Immature natural killer cell (primary cell): Measurements from ENCODE around the gene SCAMP2. TPM values are rescaled to one million over a fixed set of nuclear protein-coding genes. Genes with fewer than 3 reads are reported as not detected.

ENCODE experiments used
- DNase-seq, 3 donors: peaks; one replicate each; pipeline ENCODE4 v3.0.0; 2022; ENCODE audit warnings: mixed read lengths in 1 of 3
- H3K27ac Mint-ChIP-seq, 6 donors: one replicate each; pipeline ENCODE4 v1.8.0; 2020; ENCODE audit warnings: mixed read lengths in 6 of 6, mild to moderate bottlenecking in 5 of 6, inconsistent platforms in 4 of 6, moderate library complexity in 3 of 6
- H3K27me3 Mint-ChIP-seq, 3 donors: one replicate each; pipeline ENCODE4 v1.8.0; 2020 to 2021; ENCODE audit warnings: low read depth in 3 of 3, mild to moderate bottlenecking in 3 of 3, mixed read lengths in 3 of 3, moderate library complexity in 3 of 3, inconsistent platforms in 1 of 3
- H3K36me3 Mint-ChIP-seq, 3 donors: one replicate each; pipeline ENCODE4 v1.8.0; 2020; ENCODE audit warnings: mixed read lengths in 3 of 3, inconsistent platforms in 2 of 3, mild to moderate bottlenecking in 2 of 3
- H3K4me1 Mint-ChIP-seq, 2 donors: one replicate each; pipeline ENCODE4 v1.8.0; 2020; ENCODE audit warnings: inconsistent platforms in 2 of 2, mild to moderate bottlenecking in 2 of 2, mixed read lengths in 2 of 2, moderate library complexity in 1 of 2
- H3K4me3 Mint-ChIP-seq, 5 donors: one replicate each; pipeline ENCODE4 v1.8.0; 2020; ENCODE audit warnings: mild to moderate bottlenecking in 5 of 5, mixed read lengths in 5 of 5, inconsistent platforms in 3 of 5, moderate library complexity in 3 of 5
- H3K9me3 Mint-ChIP-seq, 6 donors: one replicate each; pipeline ENCODE4 v1.8.0; 2020; ENCODE audit warnings: mild to moderate bottlenecking in 6 of 6, mixed read lengths in 6 of 6, inconsistent platforms in 4 of 6, moderate library complexity in 3 of 6
- polyA plus RNA-seq, 3 donors: library from polyadenylated mRNA; unstranded; fragments of 300-500 nt; fragmentation: Illumina TruSeq; gene quantifications; one replicate each; pipeline ENCODE4 v1.2.3, GENCODE V29; 2021

Gene SCAMP2
- polyA plus RNA-seq, 3 donors from 2014 or later = 115 to 181 (median 141) TPM

- H3K4me1 Mint-ChIP-seq = peaks cover 2 to 7% of the 10 kb centered on the region in 2 donors
These were observed 47.3 kb downstream of the SCAMP2 start for GRCh38 chr15:74825866-74826265.

GRCh38 chr15:74824976-74825375 is 48.2 kb downstream of the SCAMP2 start:
- no peak for DNase-seq
- Mint-ChIP-seq H3K36me3 (no peaks in the 10 kb centered on the region), H3K4me1 (peaks cover 2 to 7% of the 10 kb centered on the region in 2 donors), H3K27me3 (peaks cover 2 to 6% (median 3%) of the 10 kb centered on the region in 3 donors), H3K4me3 (no peak overlapping the region), H3K9me3 (no peaks in the 10 kb centered on the region), H3K27ac (no peak overlapping the region)

More at GRCh38 chr15:74825866-74826265, 47.3 kb downstream of the SCAMP2 start:
- Mint-ChIP-seq H3K36me3 (no peaks in the 10 kb centered on the region), H3K9me3 (no peaks in the 10 kb centered on the region), H3K27ac (no peak overlapping the region), H3K4me3 (no peak overlapping the region), H3K27me3 (peaks cover 2 to 6% (median 3%) of the 10 kb centered on the region in 3 donors)
- DNase-seq = no peak

- no peaks in the 10 kb centered on the region for H3K9me3 Mint-ChIP-seq
- H3K27ac Mint-ChIP-seq = no peak overlapping the region
- DNase-seq = no peak
- H3K4me1 Mint-ChIP-seq = peaks cover 7% of the 10 kb centered on the region in 2 donors
- no peaks in the 10 kb centered on the region for H3K36me3 Mint-ChIP-seq
- H3K27me3 Mint-ChIP-seq = peaks cover 2 to 3% (median 3%) of the 10 kb centered on the region in 3 donors
- H3K4me3 Mint-ChIP-seq = no peak overlapping the region
These were observed 49.8 kb downstream of the SCAMP2 start for GRCh38 chr15:74823324-74823723.

- Mint-ChIP-seq H3K4me3 (no peak overlapping the region), H3K9me3 (no peaks in the 10 kb centered on the region), H3K27me3 (peaks cover 2 to 3% (median 3%) of the 10 kb centered on the region in 3 donors), H3K4me1 (peaks cover 7% of the 10 kb centered on the region in 2 donors), H3K27ac (no peak overlapping the region), H3K36me3 (no peaks in the 10 kb centered on the region)
- no peak for DNase-seq
These were observed 50.9 kb downstream of the SCAMP2 start for GRCh38 chr15:74822233-74822632.

GRCh38 chr15:74821790-74822158 is 51.4 kb downstream of the SCAMP2 start:
- H3K27ac Mint-ChIP-seq = no peak overlapping the region
- no peaks in the 10 kb centered on the region for H3K36me3 Mint-ChIP-seq
- H3K4me1 Mint-ChIP-seq = peaks cover 7% of the 10 kb centered on the region in 2 donors
- no peak overlapping the region for H3K4me3 Mint-ChIP-seq
- H3K9me3 Mint-ChIP-seq = no peaks in the 10 kb centered on the region
- no peak for DNase-seq
- peaks cover 2 to 3% (median 2%) of the 10 kb centered on the region in 3 donors for H3K27me3 Mint-ChIP-seq

- peaks cover 7% of the 10 kb centered on the region in 2 donors for H3K4me1 Mint-ChIP-seq
- no peak for DNase-seq
- peaks cover 2 to 3% (median 2%) of the 10 kb centered on the region in 3 donors for H3K27me3 Mint-ChIP-seq
- no peak overlapping the region for H3K27ac Mint-ChIP-seq
- H3K9me3 Mint-ChIP-seq = no peaks in the 10 kb centered on the region
- no peaks in the 10 kb centered on the region for H3K36me3 Mint-ChIP-seq
- no peak overlapping the region for H3K4me3 Mint-ChIP-seq
These were observed 51.9 kb downstream of the SCAMP2 start for GRCh38 chr15:74821091-74821789.

- Mint-ChIP-seq H3K36me3 (no peaks in the 10 kb centered on the region), H3K4me3 (no peak overlapping the region), H3K9me3 (no peaks in the 10 kb centered on the region), H3K27me3 (peaks cover 2% of the 10 kb centered on the region in 3 donors), H3K27ac (no peak overlapping the region), H3K4me1 (peaks cover 5% of the 10 kb centered on the region in 2 donors)
- DNase-seq = no peak
These were observed 53.1 kb downstream of the SCAMP2 start for GRCh38 chr15:74820056-74820455.

GRCh38 chr15:74817370-74817737 is 55.8 kb downstream of the SCAMP2 start:
- H3K27ac Mint-ChIP-seq = no peak overlapping the region

GRCh38 chr15:74816624-74817369 is 56.4 kb downstream of the SCAMP2 start:
- Mint-ChIP-seq H3K27me3 (no peaks in the 10 kb centered on the region), H3K27ac (no peak overlapping the region), H3K9me3 (no peaks in the 10 kb centered on the region), H3K36me3 (no peaks in the 10 kb centered on the region), H3K4me1 (peaks cover 0 to 5% of the 10 kb centered on the region in 2 donors), H3K4me3 (no peak overlapping the region)
- no peak for DNase-seq

More at GRCh38 chr15:74817370-74817737, 55.8 kb downstream of the SCAMP2 start:
- no peak for DNase-seq
- no peaks in the 10 kb centered on the region for H3K36me3 Mint-ChIP-seq
- H3K9me3 Mint-ChIP-seq = no peaks in the 10 kb centered on the region
- H3K4me3 Mint-ChIP-seq = no peak overlapping the region
- peaks cover 0 to 5% of the 10 kb centered on the region in 2 donors for H3K4me1 Mint-ChIP-seq
- H3K27me3 Mint-ChIP-seq = no peaks in the 10 kb centered on the region

- DNase-seq = no peak
- Mint-ChIP-seq H3K27me3 (no peaks in the 10 kb centered on the region), H3K9me3 (no peaks in the 10 kb centered on the region), H3K36me3 (no peaks in the 10 kb centered on the region), H3K4me3 (no peak overlapping the region), H3K27ac (no peak overlapping the region), H3K4me1 (peaks cover 0 to 5% of the 10 kb centered on the region in 2 donors)
These were observed 57.2 kb downstream of the SCAMP2 start for GRCh38 chr15:74815961-74816360.

- H3K4me1 Mint-ChIP-seq = peaks cover 0 to 5% of the 10 kb centered on the region in 2 donors
These were observed 57.8 kb downstream of the SCAMP2 start for GRCh38 chr15:74815121-74815934.

GRCh38 chr15:74812533-74812932 is 60.6 kb downstream of the SCAMP2 start, which contains the start of gene LMAN1L:
Gene LMAN1L, plus strand, starts transcription at chr15:74812835. Its CDS starts 20 bp downstream, at chr15:74812855.
- Mint-ChIP-seq H3K4me1 (peaks cover 6 to 13% of the 10 kb centered on the region in 2 donors), H3K27me3 (peaks cover 0 to 3% (median 0%) of the 10 kb centered on the region in 3 donors), H3K36me3 (no peaks in the 10 kb centered on the region), H3K27ac (peak within 1 kb of the TSS in 1 of 6 donors; percentile 7), H3K9me3 (no peaks in the 10 kb centered on the region), H3K4me3 (no peak within 1 kb of the TSS)
- DNase-seq = no peak

More at GRCh38 chr15:74815121-74815934, 57.8 kb downstream of the SCAMP2 start:
- Mint-ChIP-seq H3K4me3 (no peak overlapping the region), H3K27me3 (no peaks in the 10 kb centered on the region), H3K9me3 (no peaks in the 10 kb centered on the region), H3K27ac (no peak overlapping the region), H3K36me3 (no peaks in the 10 kb centered on the region)
- DNase-seq = no peak

GRCh38 chr15:74809956-74810355 is 63.2 kb downstream of the SCAMP2 start:
- DNase-seq = no peak
- Mint-ChIP-seq H3K4me3 (no peak overlapping the region), H3K9me3 (no peaks in the 10 kb centered on the region), H3K4me1 (peaks cover 19 to 23% of the 10 kb centered on the region in 2 donors), H3K27me3 (peaks cover 0 to 3% (median 1%) of the 10 kb centered on the region in 3 donors), H3K27ac (no peak overlapping the region), H3K36me3 (no peaks in the 10 kb centered on the region)
